Measurements from ENCODE around the gene TRRAP.

The TRRAP gene

DNA sequence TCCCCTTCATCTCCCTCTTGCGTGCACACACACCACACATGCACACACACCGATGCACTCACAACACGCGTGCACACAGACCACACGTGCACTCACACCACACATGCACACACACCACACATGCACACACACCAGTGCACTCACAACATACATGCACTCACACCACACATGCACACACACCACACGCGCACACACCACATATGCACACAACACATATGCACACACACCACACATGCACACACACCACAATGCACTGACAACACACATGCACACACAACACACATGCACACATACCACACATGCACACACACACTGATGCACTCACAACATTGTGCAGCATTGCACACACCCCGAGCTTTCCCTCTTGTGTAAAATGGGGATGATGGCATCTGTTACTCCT, 68.1 kb downstream of the TRRAP start:
- no peak for DNase-seq (ENCODE audit: low read depth in 3 of 3)

DNA sequence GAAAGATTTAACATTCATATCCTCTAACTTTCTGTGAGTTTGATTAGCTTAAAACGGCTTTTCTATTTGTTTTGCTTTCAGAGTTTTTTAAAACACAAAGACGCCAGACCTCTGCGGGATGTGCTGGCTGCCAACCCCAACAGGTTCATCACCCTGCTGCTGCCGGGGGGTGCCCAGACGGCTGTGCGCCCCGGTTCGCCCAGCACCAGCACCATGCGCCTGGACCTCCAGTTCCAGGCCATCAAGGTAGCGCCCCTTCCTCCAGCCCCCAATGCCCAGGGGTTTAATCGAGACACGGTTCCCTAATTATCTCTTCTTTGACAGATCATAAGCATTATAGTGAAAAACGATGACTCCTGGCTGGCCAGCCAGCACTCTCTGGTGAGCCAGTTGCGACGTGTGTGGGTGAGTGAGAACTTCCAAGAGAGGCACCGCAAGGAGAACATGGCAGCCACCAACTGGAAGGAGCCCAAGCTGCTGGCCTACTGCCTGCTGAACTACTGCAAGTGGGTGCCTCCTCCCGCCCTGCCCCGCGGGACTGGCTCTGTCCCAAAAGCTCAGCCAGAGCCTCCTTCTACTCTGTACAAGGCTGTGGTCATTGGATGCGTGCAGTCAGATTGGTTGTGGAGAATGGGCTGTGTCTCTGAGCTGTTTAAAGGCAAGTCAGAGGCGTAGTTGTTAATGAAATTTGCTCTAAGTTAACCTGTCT, 71.2 kb downstream of the TRRAP start:
- DNase-seq (ENCODE audit: low read depth in 3 of 3): no peak

DNA sequence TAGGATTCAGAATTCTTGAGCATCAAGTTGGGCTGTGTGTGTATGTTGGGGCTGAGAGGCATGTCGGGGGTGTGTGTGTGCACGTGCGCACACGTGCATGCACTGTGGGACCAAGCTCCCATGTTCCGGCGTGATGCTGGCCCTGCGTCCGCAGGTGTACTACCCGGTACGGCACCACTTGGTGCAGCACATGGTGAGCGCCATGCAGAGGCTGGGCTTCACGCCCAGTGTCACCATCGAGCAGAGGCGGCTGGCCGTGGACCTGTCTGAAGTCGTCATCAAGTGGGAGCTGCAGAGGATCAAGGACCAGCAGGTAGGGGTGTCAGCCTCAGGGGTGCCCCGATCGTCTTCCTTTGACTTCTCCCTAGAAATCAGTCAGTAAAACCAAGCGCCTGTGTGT, 77.7 kb downstream of the TRRAP start:
- DNase-seq (ENCODE audit: low read depth in 3 of 3): no peak

DNA sequence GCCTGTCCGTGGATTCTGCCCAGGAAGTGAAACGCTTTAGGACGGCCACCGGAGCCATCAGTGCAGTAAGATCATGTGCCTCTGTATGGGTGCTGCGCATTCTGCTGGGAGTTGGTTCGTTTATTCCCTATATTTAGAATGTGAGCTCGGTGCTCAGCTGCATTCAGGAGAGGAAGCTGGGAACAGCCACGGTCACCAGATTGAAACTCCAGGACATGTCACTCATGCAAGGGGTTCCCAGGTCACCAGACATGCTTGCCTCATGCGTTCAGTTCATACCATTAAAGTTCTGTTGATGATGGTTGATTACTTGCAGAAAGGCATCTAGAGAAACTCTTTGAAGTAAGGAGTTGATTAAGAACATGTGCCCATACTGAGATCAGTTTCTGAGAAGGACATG, 78.1 kb downstream of the TRRAP start:
- DNase-seq (ENCODE audit: low read depth in 3 of 3): no peak

DNA sequence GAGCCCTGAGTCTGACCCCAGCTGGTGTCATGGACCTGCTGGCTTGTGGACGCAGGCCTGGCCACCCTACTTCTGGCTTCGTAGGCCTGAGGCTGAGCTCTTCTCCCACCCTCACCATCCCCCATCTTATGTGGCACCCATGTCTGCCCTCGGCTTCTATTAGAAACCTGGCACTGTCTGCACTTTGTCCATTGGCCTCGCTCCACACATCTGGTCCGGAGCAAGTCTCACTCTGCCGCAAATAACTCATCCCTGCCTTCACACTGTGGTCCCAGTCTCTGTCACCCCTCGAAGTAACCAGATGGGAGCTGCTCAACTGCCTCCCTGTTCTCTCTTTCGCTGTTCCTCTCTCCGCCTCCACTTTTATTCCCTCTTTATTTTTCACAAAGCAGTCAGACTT, 78.6 kb downstream of the TRRAP start:
- DNase-seq (ENCODE audit: low read depth in 3 of 3): no peak

DNA sequence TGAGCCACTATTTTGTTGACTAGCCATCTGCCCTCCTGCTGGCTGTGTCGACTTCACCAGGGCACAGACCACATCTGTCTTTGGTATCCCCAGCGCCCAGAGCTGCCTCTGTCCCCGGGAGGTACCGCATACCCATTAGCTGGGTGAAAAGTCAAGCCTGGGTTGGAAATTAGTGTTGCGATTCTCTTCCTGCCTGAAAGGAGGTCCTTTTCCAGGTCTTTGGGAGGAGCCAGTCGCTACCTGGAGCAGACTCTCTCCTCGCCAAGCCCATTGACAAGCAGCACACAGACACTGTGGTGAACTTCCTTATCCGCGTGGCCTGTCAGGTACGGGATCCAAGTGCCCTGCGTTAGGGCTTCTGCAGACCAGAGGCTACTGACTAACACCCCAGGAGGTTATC, 79.4 kb downstream of the TRRAP start:
- no peak for DNase-seq (ENCODE audit: low read depth in 3 of 3)

DNA sequence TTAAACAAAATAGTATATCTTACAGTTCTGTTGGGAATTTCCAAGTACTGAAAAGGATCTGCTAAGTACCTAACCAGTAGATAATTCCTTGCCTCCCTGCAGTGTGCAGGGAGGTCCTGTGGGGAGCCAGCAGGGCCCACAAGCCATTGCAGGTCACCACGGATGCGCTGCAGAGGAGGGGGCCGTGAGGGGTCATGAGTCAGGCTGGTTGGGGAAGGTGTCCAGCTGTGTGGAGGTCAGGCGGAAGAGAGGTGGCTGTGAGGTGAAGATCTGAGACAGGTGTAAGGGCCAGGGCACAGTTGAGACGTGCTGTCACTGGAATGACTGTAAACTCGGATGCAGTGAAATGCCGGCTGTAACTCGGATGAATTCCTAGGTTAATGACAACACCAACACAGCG, 80.6 kb downstream of the TRRAP start:
- no peak for DNase-seq (ENCODE audit: low read depth in 3 of 3)

DNA sequence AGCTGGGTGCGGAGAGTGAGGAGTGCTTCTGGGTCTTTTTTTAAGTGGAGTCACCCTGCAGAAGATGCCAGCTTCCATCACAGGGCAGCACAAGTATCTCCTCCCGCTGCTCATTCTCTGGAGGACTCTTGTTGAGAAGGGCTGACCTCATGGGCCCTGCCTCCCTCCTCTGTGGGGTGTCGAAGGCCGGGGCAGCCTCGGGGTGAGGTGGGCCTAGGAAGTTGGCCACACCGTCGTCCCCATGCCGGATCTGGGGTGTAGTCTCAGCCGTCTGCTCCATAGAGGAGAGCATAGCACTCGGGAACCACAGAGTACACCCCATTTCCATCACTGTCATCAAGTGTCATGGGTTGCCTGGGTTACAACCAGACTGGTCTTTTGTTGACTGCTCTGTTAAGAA, 85.0 kb downstream of the TRRAP start:
- no peak for DNase-seq (ENCODE audit: low read depth in 3 of 3)

DNA sequence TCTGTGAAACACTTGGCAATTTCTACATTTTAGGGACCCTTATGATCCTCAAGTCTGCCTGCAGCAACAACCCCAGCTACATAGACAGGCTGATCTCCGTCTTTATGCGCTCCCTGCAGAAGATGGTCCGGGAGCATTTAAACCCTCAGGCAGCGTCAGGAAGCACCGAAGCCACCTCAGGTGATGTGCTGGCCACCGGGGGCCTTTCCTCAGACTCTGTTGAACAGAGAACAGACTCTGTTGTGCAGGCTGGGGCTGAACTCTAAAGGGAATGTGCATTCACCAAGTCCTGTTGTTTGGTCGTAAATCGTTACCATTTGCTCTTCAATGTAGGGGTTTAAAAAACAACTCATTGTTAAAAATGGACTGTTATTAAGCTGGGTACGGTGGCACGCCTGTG, 86.3 kb downstream of the TRRAP start:
- no peak for DNase-seq (ENCODE audit: low read depth in 3 of 3)

DNA sequence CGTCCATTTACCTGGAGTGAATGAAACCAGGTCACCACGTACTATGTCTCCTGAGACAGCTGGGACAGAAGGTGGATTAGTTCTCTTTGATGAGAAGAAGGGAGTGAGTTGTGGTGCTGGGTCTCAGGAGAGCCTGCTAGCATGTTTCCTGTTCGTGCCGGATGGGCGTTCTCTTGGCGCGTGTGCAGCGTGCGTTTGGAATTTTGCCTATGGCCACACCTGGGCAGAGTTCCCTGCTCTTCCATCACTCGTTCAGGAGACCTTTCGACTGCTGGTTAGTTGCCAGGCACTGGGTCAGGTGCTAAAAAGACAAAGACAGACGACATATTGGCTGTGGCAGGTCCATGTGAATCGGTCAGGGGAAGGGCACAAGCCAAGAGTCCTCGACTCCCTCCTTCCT, 90.3 kb downstream of the TRRAP start:
- no peak for DNase-seq (ENCODE audit: low read depth in 3 of 3)

DNA sequence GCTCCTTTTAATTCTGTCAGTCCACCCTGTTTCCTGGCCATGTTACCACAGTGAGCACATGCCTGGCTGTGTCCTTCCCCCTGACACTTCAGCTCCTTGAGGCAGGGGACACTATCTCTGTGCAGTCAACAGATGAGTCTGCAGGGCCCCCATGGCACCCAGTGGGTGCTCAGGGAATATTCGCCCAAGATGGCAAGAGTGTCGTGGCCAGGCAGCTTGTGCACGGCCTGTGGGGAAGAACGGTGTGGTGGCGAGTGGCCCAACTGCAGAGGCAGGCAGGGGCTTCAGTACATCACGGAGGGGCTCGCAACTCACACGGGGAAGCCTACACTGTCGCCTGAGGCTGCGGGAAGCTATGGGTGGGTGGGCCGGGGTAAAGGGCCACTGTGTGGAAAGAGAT, 91.1 kb downstream of the TRRAP start:
- DNase-seq (ENCODE audit: low read depth in 3 of 3): no peak

DNA sequence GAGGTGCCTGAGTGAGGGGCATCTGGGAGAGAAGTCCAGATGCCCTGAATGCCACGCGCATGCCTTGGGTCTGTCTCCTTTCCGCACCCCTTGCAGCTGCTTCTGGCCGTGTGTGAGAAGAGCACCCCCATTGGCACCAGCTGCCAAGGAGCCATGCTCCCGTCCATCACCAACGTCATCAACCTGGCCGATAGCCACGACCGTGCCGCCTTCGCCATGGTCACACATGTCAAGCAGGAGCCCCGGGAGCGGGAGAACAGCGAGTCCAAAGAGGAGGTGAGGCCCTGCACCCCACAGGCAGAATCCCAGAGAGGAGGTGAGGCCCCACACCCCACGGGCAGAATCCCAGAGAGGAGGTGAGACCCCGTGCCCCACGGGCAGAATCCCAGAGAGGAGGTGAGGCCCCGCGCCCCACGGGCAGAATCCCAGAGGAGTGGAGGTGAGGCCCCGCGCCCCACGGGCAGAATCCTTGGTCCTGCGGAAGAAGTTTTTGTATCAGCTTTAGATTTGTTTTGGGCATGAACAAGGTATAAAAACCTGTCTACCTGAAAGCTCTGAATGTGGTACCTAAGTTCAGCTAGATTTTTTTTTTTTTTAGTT, 91.8 kb downstream of the TRRAP start:
- no peak for DNase-seq (ENCODE audit: low read depth in 3 of 3)

DNA sequence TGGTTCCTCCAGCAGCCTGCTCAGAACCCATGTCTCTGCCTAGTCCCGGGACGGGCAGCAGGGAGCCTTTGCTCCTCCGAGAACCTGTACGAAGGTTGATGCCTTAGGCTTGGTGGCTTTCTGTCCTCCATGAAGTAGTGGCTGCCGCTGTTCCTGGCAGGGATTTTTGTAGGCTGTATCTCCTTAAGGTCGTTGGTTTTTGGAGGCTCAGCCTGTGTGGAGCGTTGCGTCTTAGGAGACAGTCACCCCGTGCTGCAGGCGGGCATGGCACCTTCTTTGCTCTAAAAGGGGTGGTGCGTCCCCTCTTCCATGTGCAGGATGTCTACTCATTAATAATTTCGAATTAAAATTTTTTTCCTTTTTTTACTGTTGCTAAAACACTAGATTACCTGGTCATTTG, 92.5 kb downstream of the TRRAP start:
- DNase-seq (ENCODE audit: low read depth in 3 of 3): no peak

DNA sequence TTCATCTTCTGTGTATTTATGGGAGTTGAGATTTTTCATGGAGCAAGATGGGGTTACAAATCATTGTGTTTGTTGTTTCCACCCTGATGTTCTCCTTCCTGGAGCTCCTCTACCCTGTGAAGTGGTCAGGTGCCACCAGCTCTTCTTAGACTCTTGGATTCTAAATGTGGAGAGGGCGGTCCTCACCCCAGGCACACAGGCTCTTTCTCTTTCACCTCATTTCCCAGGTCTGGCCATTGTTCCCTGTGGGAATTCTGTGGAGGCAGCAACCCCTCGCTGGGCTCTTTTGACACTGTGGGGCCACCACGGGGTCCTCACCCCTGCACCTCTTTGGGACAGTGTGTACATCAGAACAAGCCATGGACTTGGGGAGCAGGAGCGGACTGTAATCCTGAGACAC, 95.9 kb downstream of the TRRAP start:
- DNase-seq (ENCODE audit: low read depth in 3 of 3): no peak

DNA sequence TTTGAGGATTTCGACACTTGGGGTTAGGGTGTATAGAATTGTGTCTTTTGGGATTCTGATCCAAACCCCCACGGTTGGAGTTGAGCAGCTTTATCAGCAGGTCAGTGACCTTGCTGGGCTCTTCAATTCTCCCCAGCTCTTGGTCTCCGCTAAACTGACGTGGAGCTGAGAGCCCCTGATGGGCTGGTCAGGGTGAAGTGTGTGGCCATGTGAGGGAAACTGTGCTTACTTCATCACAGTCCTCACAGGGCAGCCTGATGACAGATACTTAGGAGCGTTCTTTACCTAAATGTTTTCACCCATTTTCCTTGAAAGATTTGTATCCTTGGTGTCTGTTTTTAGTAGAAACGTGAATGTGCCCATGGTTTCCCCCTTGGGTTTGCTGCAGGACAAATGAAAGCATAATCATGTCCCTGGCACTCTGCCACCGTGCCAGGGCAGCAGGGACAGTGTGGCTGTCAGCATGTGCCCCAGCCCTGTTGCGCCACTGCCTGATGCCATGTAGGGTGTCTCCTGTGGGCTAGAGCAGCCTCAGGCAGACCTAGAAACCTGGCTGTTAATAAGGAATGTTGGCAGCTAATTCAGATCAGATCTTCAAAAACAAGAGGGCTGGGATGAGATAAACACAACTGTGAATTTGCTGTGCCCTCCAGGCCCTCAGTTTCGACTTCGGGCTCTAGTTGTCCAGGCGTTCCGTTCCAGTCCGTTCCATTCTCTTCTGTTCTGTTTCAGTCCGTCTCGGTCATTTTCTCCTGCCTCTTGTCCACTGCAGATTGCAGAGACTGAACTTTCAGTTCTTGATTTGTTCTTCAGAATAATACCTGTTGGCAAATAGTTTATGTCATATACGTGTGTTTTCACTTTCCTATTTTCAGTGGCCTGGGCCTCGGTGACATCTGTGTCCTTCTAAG, 96.8 kb downstream of the TRRAP start:
- no peak for DNase-seq (ENCODE audit: low read depth in 3 of 3)

DNA sequence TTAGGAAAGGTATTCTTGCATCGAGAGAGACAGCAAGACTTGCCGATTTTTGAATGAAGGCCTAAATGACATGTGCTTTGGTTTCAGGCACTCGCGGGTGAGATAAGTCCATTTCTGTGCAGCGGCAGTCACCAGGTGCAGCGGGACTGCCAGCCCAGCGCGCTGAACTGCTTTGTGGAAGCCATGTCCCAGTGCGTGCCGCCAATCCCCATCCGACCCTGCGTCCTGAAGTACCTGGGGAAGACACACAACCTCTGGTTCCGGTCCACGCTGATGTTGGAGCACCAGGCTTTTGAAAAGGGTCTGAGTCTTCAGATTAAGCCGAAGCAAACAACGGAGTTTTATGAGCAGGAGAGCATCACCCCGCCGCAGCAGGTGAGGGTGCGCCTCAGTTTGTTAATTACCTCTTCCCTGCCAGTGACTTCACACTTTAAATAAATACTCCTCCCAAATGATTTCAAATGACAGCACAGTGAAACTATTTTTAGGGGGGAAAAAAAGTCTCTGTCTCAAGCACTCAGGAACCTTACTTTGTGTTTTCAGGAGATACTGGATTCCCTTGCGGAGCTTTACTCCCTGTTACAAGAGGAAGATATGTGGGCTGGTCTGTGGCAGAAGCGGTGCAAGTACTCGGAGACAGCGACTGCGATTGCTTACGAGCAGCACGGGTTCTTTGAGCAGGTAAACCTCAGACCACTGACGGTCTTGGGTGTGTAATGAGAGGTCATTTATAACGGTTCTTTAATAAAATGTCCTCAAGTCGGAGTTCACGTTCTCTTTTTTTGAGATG, 98.3 kb downstream of the TRRAP start:
- no peak for DNase-seq (ENCODE audit: low read depth in 3 of 3)

DNA sequence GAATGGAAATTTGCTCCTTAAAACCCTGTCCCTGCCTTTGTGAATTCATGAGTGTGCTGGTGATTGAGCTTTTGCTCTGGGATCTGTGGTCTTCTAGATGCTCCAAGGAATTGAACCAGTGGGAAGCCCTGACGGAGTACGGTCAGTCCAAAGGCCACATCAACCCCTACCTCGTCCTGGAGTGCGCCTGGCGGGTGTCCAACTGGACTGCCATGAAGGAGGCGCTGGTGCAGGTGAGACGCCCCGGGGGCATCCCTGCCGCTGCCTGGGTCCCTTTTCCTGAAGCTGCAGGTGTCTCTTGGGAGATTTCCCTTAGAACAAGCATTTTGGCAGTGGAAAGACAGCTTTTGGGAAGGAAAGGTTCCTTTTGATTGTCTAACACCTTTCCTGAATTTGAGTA, 100.3 kb downstream of the TRRAP start:
- no peak for DNase-seq (ENCODE audit: low read depth in 3 of 3)

DNA sequence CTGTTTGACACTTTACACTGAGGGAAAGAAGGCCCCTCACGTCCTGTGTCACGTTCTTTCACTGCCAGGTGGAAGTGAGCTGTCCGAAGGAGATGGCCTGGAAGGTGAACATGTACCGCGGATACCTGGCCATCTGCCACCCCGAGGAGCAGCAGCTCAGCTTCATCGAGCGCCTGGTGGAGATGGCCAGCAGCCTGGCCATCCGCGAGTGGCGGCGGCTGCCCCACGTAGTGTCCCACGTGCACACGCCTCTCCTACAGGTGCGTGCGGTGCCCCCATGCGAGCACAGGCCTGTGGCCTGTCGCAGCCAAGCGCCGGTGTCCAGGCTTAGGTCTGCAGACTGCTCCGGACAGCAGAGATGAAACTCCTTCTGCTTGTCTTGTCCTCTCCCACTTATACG, 103.4 kb downstream of the TRRAP start:
- no peak for DNase-seq (ENCODE audit: low read depth in 3 of 3)

DNA sequence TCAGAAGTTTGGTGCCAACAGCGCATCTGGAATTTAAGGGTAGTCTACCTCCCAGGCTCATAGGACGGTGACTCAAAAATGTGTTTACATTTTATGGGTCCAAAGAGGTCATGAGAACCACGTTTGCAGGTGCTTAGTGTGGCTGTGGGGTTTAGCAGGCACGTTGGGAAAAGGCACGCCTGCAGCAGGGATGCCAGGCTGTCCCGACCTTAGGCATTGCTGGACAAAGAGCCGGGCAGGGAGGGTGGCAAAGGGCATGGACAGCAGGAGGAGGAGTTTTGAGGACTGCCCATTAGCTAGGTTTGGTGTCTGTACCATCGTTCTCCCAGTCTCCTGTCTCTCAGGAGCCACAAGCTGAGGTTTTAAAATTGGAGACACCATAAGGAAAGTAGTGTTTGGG, 104.4 kb downstream of the TRRAP start:
- no peak for DNase-seq (ENCODE audit: low read depth in 3 of 3)

DNA sequence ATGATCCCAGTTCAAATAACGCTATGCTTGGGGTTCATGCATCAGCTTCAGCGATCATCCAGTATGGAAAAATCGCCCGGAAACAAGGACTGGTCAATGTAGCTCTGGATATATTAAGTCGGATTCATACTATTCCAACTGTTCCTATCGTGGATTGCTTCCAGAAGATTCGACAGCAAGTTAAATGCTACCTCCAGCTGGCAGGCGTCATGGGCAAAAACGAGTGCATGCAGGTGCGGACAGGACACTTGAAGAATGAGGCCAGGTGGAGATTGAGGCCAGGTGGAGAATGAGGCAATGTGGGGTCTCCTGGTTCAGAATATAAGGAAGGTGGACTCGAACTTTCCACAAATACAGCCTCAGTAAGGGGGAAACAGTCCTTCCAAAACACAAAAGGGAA, 105.8 kb downstream of the TRRAP start:
- DNase-seq (ENCODE audit: low read depth in 3 of 3): no peak

DNA sequence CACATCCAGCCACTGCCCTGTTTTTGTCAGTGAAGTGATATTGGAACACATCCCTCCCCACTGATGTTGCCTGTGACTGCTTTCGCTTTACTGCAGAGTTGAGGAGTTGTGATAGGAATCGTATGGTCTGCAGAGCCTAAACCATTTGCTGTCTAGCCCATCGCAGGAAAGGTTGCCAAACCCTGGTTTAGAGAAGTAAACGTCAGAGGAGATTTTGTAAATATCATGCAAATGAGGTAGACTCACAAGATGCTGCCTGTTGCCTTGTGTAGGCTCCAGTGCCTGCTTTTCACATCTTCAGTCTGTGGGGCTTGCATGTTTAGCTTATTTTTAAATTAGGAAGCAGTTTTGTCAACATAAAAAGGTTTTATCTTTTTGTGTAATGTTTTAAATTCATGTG, 107.1 kb downstream of the TRRAP start:
- DNase-seq (ENCODE audit: low read depth in 3 of 3): no peak

DNA sequence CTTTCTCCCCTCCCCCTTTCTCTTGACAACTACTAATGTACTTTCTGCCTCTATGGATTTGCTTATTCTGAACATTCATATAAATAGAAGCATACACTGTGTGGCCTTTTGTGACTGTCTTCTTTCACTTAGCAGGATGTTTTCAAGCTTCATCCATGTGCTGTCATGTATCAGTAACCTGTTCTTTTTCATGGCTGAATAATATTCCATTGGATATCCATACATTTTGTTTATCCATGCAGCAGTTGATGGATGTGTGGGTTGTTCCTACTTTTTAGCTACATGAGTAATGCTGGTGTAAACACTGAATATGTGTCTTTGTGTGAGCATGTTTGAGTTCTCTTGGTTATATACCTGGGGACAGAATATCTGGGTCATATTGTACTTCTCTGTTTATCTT, 107.6 kb downstream of the TRRAP start:
- DNase-seq (ENCODE audit: low read depth in 3 of 3): no peak
